Effector memory CD4-positive, alpha-beta T cell (primary cell): ENCODE results near the gene SMG6.

Experiments used
- DNase-seq, 3 donors: peaks; one replicate each; pipeline ENCODE4 v3.0.0-alpha.2; 2020
- H3K27ac ChIP-seq: 2 replicates; pipeline ENCODE4 v1.7.0; 2013; ENCODE audit warnings: mild to moderate bottlenecking, low read length, moderate library complexity; ENCODE audit not compliant: insufficient read depth, poor library complexity, severe bottlenecking
- H3K27me3 ChIP-seq: replicated peaks from 2 replicates; pipeline ENCODE4 v1.7.0; 2013; ENCODE audit warnings: mild to moderate bottlenecking, low read length; ENCODE audit not compliant: insufficient read depth, control insufficient read depth, poor library complexity, severe bottlenecking
- H3K36me3 ChIP-seq: 2 replicates; pipeline ENCODE4 v1.7.0; 2013; ENCODE audit warnings: mild to moderate bottlenecking, low read length, moderate library complexity; ENCODE audit not compliant: control insufficient read depth, insufficient read depth
- H3K4me1 ChIP-seq: 2 replicates; pipeline ENCODE4 v1.7.0; 2013; ENCODE audit warnings: low read length, mild to moderate bottlenecking; ENCODE audit not compliant: control insufficient read depth, insufficient read depth, poor library complexity, severe bottlenecking
- H3K4me3 ChIP-seq: 2 replicates; pipeline ENCODE4 v1.7.0; 2013; ENCODE audit warnings: low read length, low read depth, mild to moderate bottlenecking; ENCODE audit not compliant: insufficient read depth, poor library complexity, severe bottlenecking
- H3K9me3 ChIP-seq: 2 replicates; pipeline ENCODE4 v1.7.0; 2013; ENCODE audit warnings: mild to moderate bottlenecking, low read length, moderate library complexity; ENCODE audit not compliant: control insufficient read depth

Gene SMG6

GRCh38 chr17:2053380-2054261 is 250.0 kb downstream of the SMG6 start:
- Histone ChIP-seq H3K9me3 (no peaks in the 10 kb centered on the region), H3K27me3 (no peaks in the 10 kb centered on the region), H3K36me3 (no peaks in the 10 kb centered on the region), H3K4me3 (peak overlapping the region; percentile 60), H3K27ac (peak overlapping the region; percentile 58), H3K4me1 (peaks cover 54% of the 10 kb centered on the region)
- peak; percentile 76 to 80 (median 77) for DNase-seq

GRCh38 chr17:2051933-2052559 is 251.5 kb downstream of the SMG6 start:
- no peaks in the 10 kb centered on the region for H3K27me3 ChIP-seq

GRCh38 chr17:2051061-2051932 is 252.3 kb downstream of the SMG6 start:
- Histone ChIP-seq H3K27me3 (no peaks in the 10 kb centered on the region), H3K36me3 (no peaks in the 10 kb centered on the region), H3K4me1 (peaks cover 50% of the 10 kb centered on the region), H3K27ac (no peak overlapping the region), H3K4me3 (peak overlapping the region; percentile 40), H3K9me3 (no peaks in the 10 kb centered on the region)
- no peak for DNase-seq

More at GRCh38 chr17:2051933-2052559, 251.5 kb downstream of the SMG6 start:
- Histone ChIP-seq H3K27ac (no peak overlapping the region), H3K4me3 (no peak overlapping the region), H3K4me1 (peaks cover 56% of the 10 kb centered on the region), H3K9me3 (no peaks in the 10 kb centered on the region), H3K36me3 (no peaks in the 10 kb centered on the region)
- no peak for DNase-seq

GRCh38 chr17:2050300-2051060 is 253.1 kb downstream of the SMG6 start:
- Histone ChIP-seq H3K36me3 (no peaks in the 10 kb centered on the region), H3K4me1 (peaks cover 47% of the 10 kb centered on the region), H3K9me3 (no peaks in the 10 kb centered on the region), H3K27me3 (no peaks in the 10 kb centered on the region), H3K4me3 (peak overlapping the region; percentile 40), H3K27ac (no peak overlapping the region)
- peak; percentile 68 to 70 (median 70) for DNase-seq

GRCh38 chr17:2049333-2050299 is 254.0 kb downstream of the SMG6 start:
- DNase-seq: peak; percentile 89 to 93 (median 90)
- no peaks in the 10 kb centered on the region for H3K27me3 ChIP-seq

GRCh38 chr17:2048805-2049204 is 254.8 kb downstream of the SMG6 start:
- Histone ChIP-seq H3K27me3 (no peaks in the 10 kb centered on the region), H3K36me3 (peaks cover 2% of the 10 kb centered on the region), H3K4me1 (peaks cover 37% of the 10 kb centered on the region), H3K27ac (no peak overlapping the region), H3K9me3 (no peaks in the 10 kb centered on the region), H3K4me3 (peak overlapping the region; percentile 76)
- no peak for DNase-seq

More at GRCh38 chr17:2049333-2050299, 254.0 kb downstream of the SMG6 start:
- H3K4me3 ChIP-seq: peak overlapping the region; percentile 76
- H3K36me3 ChIP-seq: no peaks in the 10 kb centered on the region
- peaks cover 45% of the 10 kb centered on the region for H3K4me1 ChIP-seq
- H3K27ac ChIP-seq: peak overlapping the region; percentile 41
- no peaks in the 10 kb centered on the region for H3K9me3 ChIP-seq

- Histone ChIP-seq H3K36me3 (peaks cover 13% of the 10 kb centered on the region), H3K4me3 (no peak overlapping the region), H3K27me3 (no peaks in the 10 kb centered on the region), H3K27ac (no peak overlapping the region), H3K4me1 (peaks cover 30% of the 10 kb centered on the region), H3K9me3 (no peaks in the 10 kb centered on the region)
- no peak for DNase-seq
Measured at GRCh38 chr17:2047590-2047989, 256.0 kb downstream of the SMG6 start.

- Histone ChIP-seq H3K4me3 (no peak overlapping the region), H3K27ac (no peak overlapping the region), H3K4me1 (peaks cover 23% of the 10 kb centered on the region)
Measured at GRCh38 chr17:2044263-2044894, 259.2 kb downstream of the SMG6 start.

More at GRCh38 chr17:2044263-2044894, 259.2 kb downstream of the SMG6 start:
- Histone ChIP-seq H3K9me3 (no peaks in the 10 kb centered on the region), H3K36me3 (peaks cover 13% of the 10 kb centered on the region), H3K27me3 (no peaks in the 10 kb centered on the region)
- DNase-seq: no peak
